Uterus (tissue), 4 donors: ENCODE measurements around the gene SMIM28. TPM values are rescaled to one million over a fixed set of nuclear protein-coding genes. Genes with fewer than 3 reads are reported as not detected.
"Not testable (repeated sequence)": the region's sequence is repeated elsewhere in the genome, so short reads cannot be mapped to it uniquely, and the experiment has no call there.

ENCODE experiments used
- DNase-seq, 2 donors: peaks; one replicate each; pipeline ENCODE4 v3.0.0-alpha.2; 2019 to 2020
- H3K27ac ChIP-seq, 2 donors: fragments of 200-600 bp; sonication (generic); 1 replicate in 1 of 2; 2 replicates in 1 of 2; pipeline ENCODE4 v1.5.1; 2016 to 2018
- H3K27me3 ChIP-seq, 2 donors: fragments of 200-600 bp; sonication (generic); one replicate each; pipeline ENCODE4 v1.5.1; 2018 to 2019; ENCODE audit warnings: control low read depth in 1 of 2
- H3K36me3 ChIP-seq, 2 donors: fragments of 200-600 bp; sonication (generic); one replicate each; pipeline ENCODE4 v1.5.1; 2019; ENCODE audit warnings: control low read depth in 1 of 2
- H3K4me1 ChIP-seq, 2 donors: fragments of 200-600 bp; sonication (generic); one replicate each; pipeline ENCODE4 v1.5.1; 2018 to 2019; ENCODE audit warnings: control low read depth in 1 of 2
- H3K4me3 ChIP-seq, 2 donors: fragments of 200-600 bp; sonication (generic); 1 replicate in 1 of 2; 2 replicates in 1 of 2; pipeline ENCODE4 v1.5.1; 2018 to 2019; ENCODE audit warnings: mild to moderate bottlenecking in 1 of 2
- H3K9me3 ChIP-seq, 2 donors: fragments of 200-600 bp; sonication (generic); one replicate each; pipeline ENCODE4 v1.5.1; 2019; ENCODE audit warnings: control low read depth in 1 of 2
- CTCF ChIP-seq, 4 experiments: fragments of 200-600 bp in 2 of 4; fragments of 450-650 bp in 2 of 4; sonication (generic) in 2 of 4; IDR thresholded peaks; one replicate each; pipeline ENCODE4 v1.5.1; 2016 to 2019; ENCODE audit warnings: antibody characterized with exemption in 4 of 4, mild to moderate bottlenecking in 2 of 4, moderate library complexity in 1 of 4
- POLR2A ChIP-seq, 2 donors: fragments of 450-650 bp; IDR thresholded peaks; one replicate each; pipeline ENCODE4 v1.6.1; 2016; ENCODE audit warnings: antibody characterized with exemption in 2 of 2, mild to moderate bottlenecking in 1 of 2, moderate library complexity in 1 of 2
- intact Hi-C: fragments of 100-400 bp; cut with DNase I; formaldehyde crosslinking; loops from one replicate; pipeline ENCODE4 v1.15.1; 2023; ENCODE audit warnings: low total_unique reads
- total RNA-seq, 4 donors: library from RNA; depleted of rRNA in 3 of 4; stranded (reverse); fragments of >200 nt in 3 of 4; gene quantifications; one replicate each; pipeline versions ENCODE4 v1.1.0 to v1.2.4, GENCODE V29; 2014 to 2023
- donor health status: DM: yes; HTN: yes; CAD: no.

SMIM28 gene
- total RNA-seq, 4 donors from 2014 or later: not detected

- intact Hi-C loops: no loop called here
- no peak for DNase-seq
Observed at GRCh38 chr6:138424004-138424904, 46.5 kb downstream of the SMIM28 start.

DNA sequence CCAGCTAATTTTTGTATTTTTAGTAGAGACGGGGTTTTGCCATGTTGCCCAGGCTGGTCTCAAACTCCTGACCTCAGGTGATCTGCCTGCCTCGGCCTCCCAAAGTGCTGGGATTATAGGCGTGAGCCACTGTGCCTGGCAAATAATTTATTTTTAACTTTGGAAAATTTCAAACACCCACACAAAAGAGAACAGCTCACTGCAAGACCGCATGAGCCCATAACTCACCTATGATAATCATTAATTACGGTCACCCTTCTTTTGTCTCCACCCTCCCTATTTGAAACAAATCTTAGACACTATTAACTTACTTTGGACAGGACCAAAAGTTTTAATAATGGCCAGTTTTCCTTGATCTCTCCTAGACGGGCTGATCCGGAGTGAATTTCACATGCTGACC, 47.6 kb downstream of the SMIM28 start:
- H3K27ac ChIP-seq, H3K36me3 ChIP-seq, H3K9me3 ChIP-seq, intact Hi-C loops, H3K27me3 ChIP-seq, H3K4me3 ChIP-seq, DNase-seq, H3K4me1 ChIP-seq: not testable (repeated sequence)

More at GRCh38 chr6:138424004-138424904, 46.5 kb downstream of the SMIM28 start:
- TF ChIP-seq POLR2A (IDR thresholded peaks at IDR 0.05) (no peak), CTCF (IDR thresholded peaks at IDR 0.05) (no peak)
- Histone ChIP-seq H3K4me3 (no peak overlapping the region), H3K4me1 (no peaks in the 10 kb centered on the region), H3K9me3 (no peaks in the 10 kb centered on the region), H3K36me3 (no peaks in the 10 kb centered on the region), H3K27ac (no peak overlapping the region), H3K27me3 (no peaks in the 10 kb centered on the region)

- Histone ChIP-seq H3K9me3 (no peaks in the 10 kb centered on the region), H3K4me3 (no peak overlapping the region), H3K4me1 (no peaks in the 10 kb centered on the region), H3K27ac (no peak overlapping the region), H3K27me3 (no peaks in the 10 kb centered on the region), H3K36me3 (no peaks in the 10 kb centered on the region)
- no peak for DNase-seq
- intact Hi-C loops: no loop called here
- TF ChIP-seq POLR2A (IDR thresholded peaks at IDR 0.05) (no peak), CTCF (IDR thresholded peaks at IDR 0.05) (no peak)
Observed at GRCh38 chr6:138426500-138427123, 48.9 kb downstream of the SMIM28 start.

DNA sequence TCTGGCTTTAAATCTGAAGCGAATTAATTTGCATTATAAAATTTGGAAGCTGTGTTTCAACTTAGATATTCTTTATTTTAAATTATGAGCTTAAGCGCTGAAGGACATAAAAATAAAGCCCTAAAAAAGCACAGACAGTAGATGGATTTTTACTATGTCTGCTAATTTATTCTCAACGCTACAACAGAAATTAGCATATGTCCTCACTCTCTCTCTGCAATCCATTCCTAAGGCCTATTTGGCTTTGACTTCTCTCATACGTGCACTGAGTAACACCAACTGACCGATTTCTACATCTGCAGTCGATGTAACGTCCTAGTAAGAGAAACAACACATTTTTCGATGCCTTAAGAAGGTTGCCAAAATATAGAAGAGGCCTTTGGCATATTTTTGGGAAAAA, 50.0 kb downstream of the SMIM28 start:
- H3K4me1 ChIP-seq: no peaks in the 10 kb centered on the region
- no peak for TF ChIP-seq POLR2A (IDR thresholded peaks at IDR 0.05)
- no peak for TF ChIP-seq CTCF (IDR thresholded peaks at IDR 0.05)
- no peaks in the 10 kb centered on the region for H3K9me3 ChIP-seq
- H3K27ac ChIP-seq: no peak overlapping the region
- DNase-seq: no peak
- no peaks in the 10 kb centered on the region for H3K36me3 ChIP-seq
- intact Hi-C loops: no loop called here
- no peaks in the 10 kb centered on the region for H3K27me3 ChIP-seq
- no peak overlapping the region for H3K4me3 ChIP-seq

GRCh38 chr6:138428944-138429598, 51.4 kb downstream of the SMIM28 start:
- H3K27me3 ChIP-seq: no peaks in the 10 kb centered on the region
- H3K4me3 ChIP-seq: no peak overlapping the region
- H3K4me1 ChIP-seq: no peaks in the 10 kb centered on the region

More at GRCh38 chr6:138428944-138429598, 51.4 kb downstream of the SMIM28 start:
- Histone ChIP-seq H3K27ac (no peak overlapping the region), H3K9me3 (no peaks in the 10 kb centered on the region), H3K36me3 (no peaks in the 10 kb centered on the region)
- intact Hi-C loops: no loop called here
- DNase-seq: no peak
- TF ChIP-seq CTCF (IDR thresholded peaks at IDR 0.05) (peak; percentile 40 to 62 (median 50)), POLR2A (IDR thresholded peaks at IDR 0.05) (no peak)
